Adrenal gland (tissue), 5 donors: Measurements from ENCODE around the gene CBFA2T3.

Experiments used
- POLR2A ChIP-seq, 2 donors: fragments of 450-650 bp; IDR thresholded peaks; one replicate each; pipeline ENCODE4 v1.6.1; 2017; ENCODE audit warnings: antibody characterized with exemption in 2 of 2, mild to moderate bottlenecking in 2 of 2, moderate library complexity in 1 of 2
- TF ChIP-seq, protein P1 (sequence below), 6 experiments: fragments of 450-650 bp in 4 of 6; fragments of 200-600 bp in 2 of 6; sonication (generic) in 1 of 6; IDR thresholded peaks; 1 replicate in 5 of 6; 2 replicates in 1 of 6; pipeline versions ENCODE4 v1.5.1 to v1.8.0; 2016 to 2021; ENCODE audit warnings: antibody characterized with exemption in 6 of 6, mild to moderate bottlenecking in 2 of 6, moderate library complexity in 1 of 6
- donor health status: DM: no; HTN: no; CAD: no.

DNA sequence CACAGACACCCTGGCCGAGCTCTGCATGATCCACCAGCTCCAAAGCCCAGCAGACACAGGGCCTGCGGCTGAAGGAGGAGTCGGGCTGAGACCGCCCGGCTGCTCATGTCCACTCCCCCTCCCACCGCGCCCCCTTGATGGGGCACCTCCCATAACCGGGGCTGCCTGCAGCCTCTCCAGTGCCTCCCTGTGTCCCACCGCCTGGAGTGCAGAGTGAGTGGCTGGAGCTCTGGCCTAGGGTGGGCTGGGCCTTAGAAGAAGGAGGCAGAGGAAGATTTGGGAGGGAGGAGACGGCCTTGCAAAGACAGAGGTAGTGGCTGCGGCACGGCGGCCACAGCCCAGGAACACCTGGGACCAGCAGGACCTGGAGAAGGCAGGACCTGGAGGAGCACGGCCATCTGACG lies 4.0 kb downstream of the CBFA2T3 start:
- TF ChIP-seq, protein P1, sequence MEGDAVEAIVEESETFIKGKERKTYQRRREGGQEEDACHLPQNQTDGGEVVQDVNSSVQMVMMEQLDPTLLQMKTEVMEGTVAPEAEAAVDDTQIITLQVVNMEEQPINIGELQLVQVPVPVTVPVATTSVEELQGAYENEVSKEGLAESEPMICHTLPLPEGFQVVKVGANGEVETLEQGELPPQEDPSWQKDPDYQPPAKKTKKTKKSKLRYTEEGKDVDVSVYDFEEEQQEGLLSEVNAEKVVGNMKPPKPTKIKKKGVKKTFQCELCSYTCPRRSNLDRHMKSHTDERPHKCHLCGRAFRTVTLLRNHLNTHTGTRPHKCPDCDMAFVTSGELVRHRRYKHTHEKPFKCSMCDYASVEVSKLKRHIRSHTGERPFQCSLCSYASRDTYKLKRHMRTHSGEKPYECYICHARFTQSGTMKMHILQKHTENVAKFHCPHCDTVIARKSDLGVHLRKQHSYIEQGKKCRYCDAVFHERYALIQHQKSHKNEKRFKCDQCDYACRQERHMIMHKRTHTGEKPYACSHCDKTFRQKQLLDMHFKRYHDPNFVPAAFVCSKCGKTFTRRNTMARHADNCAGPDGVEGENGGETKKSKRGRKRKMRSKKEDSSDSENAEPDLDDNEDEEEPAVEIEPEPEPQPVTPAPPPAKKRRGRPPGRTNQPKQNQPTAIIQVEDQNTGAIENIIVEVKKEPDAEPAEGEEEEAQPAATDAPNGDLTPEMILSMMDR (IDR thresholded peaks at IDR 0.05) = no peak
- TF ChIP-seq POLR2A (IDR thresholded peaks at IDR 0.05) = no peak
